GM12865 (cell line): Measurements from ENCODE around the gene SLC36A3.
A peak's percentile ranks its signal among the peaks of the same experiment; 100 is the strongest.

ENCODE experiments used
- DNase-seq: peaks from one replicate; pipeline ENCODE4 v3.0.0; 2010; ENCODE audit warnings: low read depth
- H3K4me3 ChIP-seq: 2 replicates; pipeline ENCODE4 v1.5.1; 2011; ENCODE audit warnings: mild to moderate bottlenecking, low read depth, low read length, control low read depth
- CTCF ChIP-seq: IDR thresholded peaks from 2 replicates; pipeline ENCODE4 v1.5.1; 2011; ENCODE audit warnings: low read length, control low read depth, low read depth, inconsistent platforms; ENCODE audit not compliant: insufficient read depth; ENCODE audit errors: missing control alignments

Gene SLC36A3

GRCh38 chr5:151280443-151280842 lies 23.1 kb downstream of the SLC36A3 start:
- H3K4me3 ChIP-seq, result no peak overlapping the region
- no peak for DNase-seq
- no peak for TF ChIP-seq CTCF

GRCh38 chr5:151278845-151279244 lies 24.7 kb downstream of the SLC36A3 start:
- no peak overlapping the region for H3K4me3 ChIP-seq
- no peak for DNase-seq
- TF ChIP-seq CTCF, result no peak

- no peak overlapping the region for H3K4me3 ChIP-seq
- DNase-seq, result no peak
- TF ChIP-seq CTCF, result no peak
These were observed 27.8 kb downstream of the SLC36A3 start for GRCh38 chr5:151275803-151276202.

GRCh38 chr5:151274666-151275065 lies 28.9 kb downstream of the SLC36A3 start:
- TF ChIP-seq CTCF, result no peak
- no peak for DNase-seq
- H3K4me3 ChIP-seq, result no peak overlapping the region

GRCh38 chr5:151271336-151271735 lies 32.2 kb downstream of the SLC36A3 start:
- DNase-seq, result no peak
- no peak overlapping the region for H3K4me3 ChIP-seq
- no peak for TF ChIP-seq CTCF

- no peak for TF ChIP-seq CTCF
- no peak overlapping the region for H3K4me3 ChIP-seq
- peak; percentile 72 for DNase-seq
These were observed 33.0 kb downstream of the SLC36A3 start for GRCh38 chr5:151270599-151270998.

- DNase-seq, result no peak
- H3K4me3 ChIP-seq, result no peak overlapping the region
- TF ChIP-seq CTCF, result no peak
These were observed 35.9 kb downstream of the SLC36A3 start for GRCh38 chr5:151267491-151268260.
